Esophagus squamous epithelium (tissue), 4 donors: ENCODE measurements around the gene PRR14L.
A peak's percentile ranks its signal among the peaks of the same experiment; 100 is the strongest.

Experiments used
- CTCF ChIP-seq, 6 experiments: fragments of 450-650 bp in 4 of 6; fragments of 200-600 bp in 2 of 6; sonication (generic) in 2 of 6; IDR thresholded peaks; one replicate each; pipeline ENCODE4 v1.5.1; 2016 to 2019; ENCODE audit warnings: antibody characterized with exemption in 6 of 6, mild to moderate bottlenecking in 4 of 6, moderate library complexity in 4 of 6
- POLR2A ChIP-seq, 4 donors: fragments of 450-650 bp; IDR thresholded peaks; one replicate each; pipeline ENCODE4 v1.6.1; 2017; ENCODE audit warnings: antibody characterized with exemption in 4 of 4, mild to moderate bottlenecking in 4 of 4, moderate library complexity in 3 of 4

GRCh38 chr22:31753634-31754501 lies 3.9 kb upstream of the PRR14L start, which contains the start of gene DEPDC5:
- TF ChIP-seq CTCF (IDR thresholded peaks at IDR 0.05) = no peak
- TF ChIP-seq POLR2A (IDR thresholded peaks at IDR 0.05) = peak in 3 of 4 donors; percentile 9 to 75 (median 63)
